ENCODE measurements around the gene LUZP2.

DNA sequence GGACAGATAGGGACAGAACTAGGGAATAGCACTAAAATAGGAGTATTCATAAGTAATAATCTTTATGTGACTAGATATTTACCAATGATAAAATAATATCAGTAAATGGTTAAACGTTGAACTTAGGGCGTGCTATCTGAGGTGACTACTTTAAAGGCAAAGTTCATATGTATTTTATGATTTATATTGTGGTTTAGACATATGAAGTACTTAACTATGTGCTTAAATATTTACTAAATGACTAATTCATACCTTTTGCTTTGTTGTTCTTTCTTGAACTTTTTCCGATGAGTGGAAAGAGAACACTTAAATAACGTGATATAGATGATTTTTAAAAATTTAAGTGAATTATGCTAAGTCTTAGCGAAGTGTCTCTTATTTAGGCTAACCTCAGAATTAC, 14.7 kb downstream of the LUZP2 start:
- TF ChIP-seq ARNTL (CRISPR knock-in tag; IDR thresholded peaks at IDR 0.05; ENCODE audit: borderline replicate concordance, low read depth) (no peak), CSDC2 (CRISPR knock-in tag; IDR thresholded peaks at IDR 0.05) (no peak), CSRNP3 (CRISPR knock-in tag; IDR thresholded peaks at IDR 0.05) (no peak)
